ENCODE data around the gene TMEM151A. TPM values are rescaled to one million over a fixed set of nuclear protein-coding genes. Genes with fewer than 3 reads are reported as not detected.

Gene TMEM151A
- total and polyA plus RNA-seq, 2 donors (not counting 1 experiment from before 2014, with no cell fraction given) = under 0.01 TPM; not detected in 1

DNA sequence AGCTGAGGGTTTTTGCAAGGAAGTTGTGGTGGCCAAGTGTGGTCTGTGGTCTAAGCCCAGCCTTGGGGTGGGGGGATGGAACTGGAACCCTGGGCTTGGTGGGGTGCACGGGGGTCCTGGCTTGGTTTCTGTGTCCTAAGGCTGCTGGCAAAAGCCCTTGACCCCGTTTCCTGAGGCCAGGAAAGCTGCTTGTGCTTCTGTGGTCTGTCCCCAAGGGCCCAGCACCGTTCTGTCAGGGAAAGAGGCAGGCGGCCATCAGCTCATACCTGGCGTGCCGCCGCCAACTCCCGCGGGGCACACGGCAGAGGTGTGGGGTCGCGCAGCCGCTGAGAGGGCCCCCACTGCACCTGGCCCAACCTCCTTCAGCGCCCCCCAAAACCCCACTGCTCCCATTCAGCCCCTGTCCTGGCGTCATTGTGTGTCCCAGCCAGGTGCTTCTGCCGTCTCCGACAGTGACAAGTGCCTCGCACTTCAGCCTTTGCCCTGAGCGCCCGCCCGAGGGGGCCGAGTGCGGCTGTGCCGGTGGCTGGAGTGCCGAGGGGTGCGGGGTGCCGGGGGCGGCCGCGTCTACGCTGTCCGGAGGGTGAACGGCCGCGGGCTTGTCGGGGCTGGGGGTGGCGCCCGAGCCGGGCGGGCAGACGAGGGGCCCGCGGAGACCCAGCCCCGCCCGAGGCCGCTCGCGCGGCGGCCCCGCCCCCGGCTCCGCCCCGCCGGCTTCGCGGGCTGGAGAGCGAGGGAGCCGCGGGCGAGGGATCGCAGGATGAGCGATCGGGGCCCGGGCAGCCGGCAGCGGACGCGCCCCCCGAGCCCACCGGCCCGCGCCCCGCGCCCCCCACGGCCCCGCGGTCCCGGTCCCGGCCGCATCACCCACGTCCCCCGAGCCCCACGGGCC, 14.0 kb upstream of the TMEM151A start, which contains the start of gene CNIH2:
Gene CNIH2 (plus strand): TSS at position 705 of the 892 bp plus-strand sequence. CDS start 282 bp downstream, outside the sequence.
- no peak within 1 kb of the TSS for H2AFZ ChIP-seq (ENCODE audit: low read length)
- no peaks in the 10 kb centered on the region for H3K27me3 ChIP-seq (ENCODE audit: control insufficient read depth, insufficient read depth, low read length)
- peak within 1 kb of the TSS in 1 of 4 experiments; percentile 36 for H3K4me3 ChIP-seq (replicated peaks in 1 of 4; ENCODE audit: control extremely low read depth in 1 of 4, insufficient read depth in 1 of 4, low read depth in 3 of 4, low read length in 4 of 4)
- no peaks in the 10 kb centered on the region for H3K79me2 ChIP-seq (ENCODE audit: control insufficient read depth, insufficient read depth, low read length)
- peaks cover 20% of the 10 kb centered on the region for H3K36me3 ChIP-seq (ENCODE audit: control insufficient read depth, insufficient read depth, low read length)
- no peaks in the 10 kb centered on the region for H3K9me3 ChIP-seq (ENCODE audit: control insufficient read depth, insufficient read depth, low read depth, low read length)
- H3K4me1 ChIP-seq (ENCODE audit: control insufficient read depth, extremely low read depth, insufficient read depth, low read length) = peaks cover 2% of the 10 kb centered on the region
- peaks cover 1% of the 10 kb centered on the region for H4K20me1 ChIP-seq (ENCODE audit: control insufficient read depth, extremely low read depth, insufficient read depth, low read length)
- no peak for DNase-seq (ENCODE audit: low read depth in 2 of 2)
- no peak within 1 kb of the TSS for H3K27ac ChIP-seq (ENCODE audit: insufficient read depth, low read length)
- H3K9ac ChIP-seq (ENCODE audit: insufficient read depth, low read length) = peak within 1 kb of the TSS; percentile 2
- TF ChIP-seq, protein P1, sequence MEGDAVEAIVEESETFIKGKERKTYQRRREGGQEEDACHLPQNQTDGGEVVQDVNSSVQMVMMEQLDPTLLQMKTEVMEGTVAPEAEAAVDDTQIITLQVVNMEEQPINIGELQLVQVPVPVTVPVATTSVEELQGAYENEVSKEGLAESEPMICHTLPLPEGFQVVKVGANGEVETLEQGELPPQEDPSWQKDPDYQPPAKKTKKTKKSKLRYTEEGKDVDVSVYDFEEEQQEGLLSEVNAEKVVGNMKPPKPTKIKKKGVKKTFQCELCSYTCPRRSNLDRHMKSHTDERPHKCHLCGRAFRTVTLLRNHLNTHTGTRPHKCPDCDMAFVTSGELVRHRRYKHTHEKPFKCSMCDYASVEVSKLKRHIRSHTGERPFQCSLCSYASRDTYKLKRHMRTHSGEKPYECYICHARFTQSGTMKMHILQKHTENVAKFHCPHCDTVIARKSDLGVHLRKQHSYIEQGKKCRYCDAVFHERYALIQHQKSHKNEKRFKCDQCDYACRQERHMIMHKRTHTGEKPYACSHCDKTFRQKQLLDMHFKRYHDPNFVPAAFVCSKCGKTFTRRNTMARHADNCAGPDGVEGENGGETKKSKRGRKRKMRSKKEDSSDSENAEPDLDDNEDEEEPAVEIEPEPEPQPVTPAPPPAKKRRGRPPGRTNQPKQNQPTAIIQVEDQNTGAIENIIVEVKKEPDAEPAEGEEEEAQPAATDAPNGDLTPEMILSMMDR (conservative IDR thresholded peaks at IDR 0.05 in 1 of 2, IDR thresholded peaks at IDR 0.05 in 1 of 2; ENCODE audit: low read depth in 1 of 2, low read length in 2 of 2) = no peak
- no peak for TF ChIP-seq EZH2 (IDR thresholded peaks at IDR 0.05; ENCODE audit: low read length, missing control alignments)
- H3K4me2 ChIP-seq (ENCODE audit: extremely low read depth, insufficient read depth, low read length) = peak within 1 kb of the TSS; percentile 68

DNA sequence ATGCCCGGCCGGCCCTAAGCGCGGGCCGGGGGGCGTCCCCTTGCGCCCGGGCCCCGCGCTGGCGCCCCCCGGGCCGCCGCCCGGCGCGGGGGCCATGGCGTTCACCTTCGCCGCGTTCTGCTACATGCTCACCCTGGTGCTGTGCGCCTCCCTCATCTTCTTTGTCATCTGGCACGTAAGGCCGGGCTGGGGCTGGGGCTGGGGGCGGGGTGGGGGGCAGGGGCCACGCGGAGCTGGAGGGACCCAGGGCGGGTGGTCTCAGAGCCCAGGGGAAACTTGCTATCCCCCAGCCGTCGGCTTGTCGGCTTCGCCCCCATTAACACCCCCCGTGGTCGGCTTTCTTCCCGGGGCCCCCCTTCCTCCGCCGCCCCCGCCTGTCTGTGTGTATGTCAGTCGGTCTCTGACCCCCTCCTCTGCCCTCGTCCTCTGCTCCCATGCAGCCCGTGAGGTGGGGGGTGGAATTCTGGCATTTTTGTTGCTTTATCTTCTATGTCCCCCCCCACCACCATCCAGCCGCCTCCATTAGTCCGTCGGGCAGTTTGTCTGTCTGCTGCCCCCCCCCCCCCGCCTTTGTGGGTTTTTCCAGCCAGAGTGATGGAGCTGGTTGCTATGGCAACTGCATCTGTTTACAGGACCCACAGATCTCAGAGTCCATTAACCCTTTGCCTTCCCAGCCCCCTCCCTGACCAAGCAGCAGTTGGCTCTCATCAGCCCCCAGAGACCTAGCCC, 13.2 kb upstream of the TMEM151A start:
- H3K4me2 ChIP-seq (ENCODE audit: extremely low read depth, insufficient read depth, low read length) = peak overlapping the region; percentile 68
- peaks cover 1% of the 10 kb centered on the region for H4K20me1 ChIP-seq (ENCODE audit: control insufficient read depth, extremely low read depth, insufficient read depth, low read length)
- peaks cover 12% of the 10 kb centered on the region for H3K36me3 ChIP-seq (ENCODE audit: control insufficient read depth, insufficient read depth, low read length)
- peaks cover 2% of the 10 kb centered on the region for H3K4me1 ChIP-seq (ENCODE audit: control insufficient read depth, extremely low read depth, insufficient read depth, low read length)
- no peak overlapping the region for H3K9ac ChIP-seq (ENCODE audit: insufficient read depth, low read length)
- DNase-seq (ENCODE audit: low read depth in 2 of 2) = peak in 1 of 2 donors; percentile 30
- H3K4me3 ChIP-seq (replicated peaks in 1 of 4; ENCODE audit: control extremely low read depth in 1 of 4, insufficient read depth in 1 of 4, low read depth in 3 of 4, low read length in 4 of 4) = no peak overlapping the region
- no peaks in the 10 kb centered on the region for H3K79me2 ChIP-seq (ENCODE audit: control insufficient read depth, insufficient read depth, low read length)
- no peaks in the 10 kb centered on the region for H3K27me3 ChIP-seq (ENCODE audit: control insufficient read depth, insufficient read depth, low read length)
- no peak overlapping the region for H2AFZ ChIP-seq (ENCODE audit: low read length)
- no peak overlapping the region for H3K27ac ChIP-seq (ENCODE audit: insufficient read depth, low read length)
- H3K9me3 ChIP-seq (ENCODE audit: control insufficient read depth, insufficient read depth, low read depth, low read length) = no peaks in the 10 kb centered on the region
- no peak for TF ChIP-seq EZH2 (IDR thresholded peaks at IDR 0.05; ENCODE audit: low read length, missing control alignments)
- TF ChIP-seq, protein P1 (conservative IDR thresholded peaks at IDR 0.05 in 1 of 2, IDR thresholded peaks at IDR 0.05 in 1 of 2; ENCODE audit: low read depth in 1 of 2, low read length in 2 of 2) = no peak

All from fibroblast of lung (primary cell).